HuH-7.5 (cell line): ENCODE results near the gene AATF.
A peak's percentile ranks its signal among the peaks of the same experiment; 100 is the strongest.
"Not testable (repeated sequence)": the region's sequence is repeated elsewhere in the genome, so short reads cannot be mapped to it uniquely, and the experiment has no call there.

Experiments
- DNase-seq: peaks from one replicate; pipeline ENCODE4 v3.0.0; 2011; ENCODE audit warnings: low spot score

Gene AATF

GRCh38 chr17:37047631-37048104 lies 98.9 kb downstream of the AATF start:
- peak; percentile 65 for DNase-seq

- no peak for DNase-seq
These were observed 100.1 kb downstream of the AATF start for GRCh38 chr17:37048811-37049210.

GRCh38 chr17:37050920-37051319 lies 102.2 kb downstream of the AATF start:
- no peak for DNase-seq

- no peak for DNase-seq
These were observed 102.6 kb downstream of the AATF start for GRCh38 chr17:37051381-37051780.

DNA sequence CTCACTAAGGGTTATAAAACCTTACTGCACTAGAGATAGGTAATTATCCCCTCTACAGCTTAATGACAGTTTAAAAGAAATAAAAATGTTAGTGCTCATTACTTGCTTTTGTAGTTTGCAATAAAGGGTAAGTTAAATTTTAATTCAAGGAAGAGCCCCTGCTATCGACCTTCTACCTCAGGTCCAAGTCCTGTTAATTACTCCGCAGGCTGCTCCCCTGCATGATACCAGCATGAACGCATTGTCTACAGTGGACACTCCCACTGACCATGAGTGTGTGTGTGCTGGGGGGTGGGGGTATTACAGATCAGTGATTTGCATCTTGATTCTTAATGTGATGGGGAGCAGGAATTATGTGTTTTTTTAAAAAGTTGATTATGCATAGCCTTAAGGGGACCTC lies 103.1 kb downstream of the AATF start:
- no peak for DNase-seq

DNA sequence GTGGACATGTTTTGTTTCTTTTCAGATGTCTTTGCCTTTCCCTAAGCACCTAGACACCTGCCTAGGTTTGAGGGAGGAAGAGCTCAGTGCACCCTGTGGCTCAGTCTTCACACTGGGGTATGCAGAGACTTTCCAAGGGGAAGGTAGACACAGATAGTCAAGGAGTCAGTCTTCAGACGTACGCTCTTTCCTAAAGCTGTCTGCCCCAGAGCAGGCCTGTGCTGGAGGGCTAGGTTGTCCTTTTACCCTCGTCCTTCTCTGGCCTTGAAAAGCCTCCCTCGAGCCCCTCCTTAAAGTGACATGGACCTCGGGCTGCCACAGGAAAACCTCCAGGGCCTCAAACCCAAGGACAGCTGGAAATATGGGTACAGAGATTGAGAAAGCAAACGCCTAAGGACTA lies 103.7 kb downstream of the AATF start:
- no peak for DNase-seq

DNA sequence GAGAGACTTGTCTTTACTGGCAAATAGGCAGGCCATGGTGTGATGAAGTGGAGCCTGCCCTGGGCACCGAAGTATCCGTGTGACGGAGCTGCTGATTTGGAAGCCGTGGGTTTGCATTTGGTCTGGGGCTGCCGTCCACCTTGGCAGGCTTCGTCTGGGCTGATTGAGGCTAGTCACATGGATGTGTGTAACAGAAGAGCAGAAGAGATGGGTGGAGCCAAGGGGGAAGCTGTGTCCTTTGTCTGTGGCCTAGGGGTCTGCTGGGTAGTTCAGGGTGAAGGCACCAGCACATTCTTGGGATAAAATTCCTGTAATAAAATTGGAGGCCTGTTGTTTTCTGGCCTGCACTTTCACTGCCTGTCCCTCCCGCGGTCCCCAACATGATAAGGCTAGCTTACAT lies 106.1 kb downstream of the AATF start:
- DNase-seq = no peak

DNA sequence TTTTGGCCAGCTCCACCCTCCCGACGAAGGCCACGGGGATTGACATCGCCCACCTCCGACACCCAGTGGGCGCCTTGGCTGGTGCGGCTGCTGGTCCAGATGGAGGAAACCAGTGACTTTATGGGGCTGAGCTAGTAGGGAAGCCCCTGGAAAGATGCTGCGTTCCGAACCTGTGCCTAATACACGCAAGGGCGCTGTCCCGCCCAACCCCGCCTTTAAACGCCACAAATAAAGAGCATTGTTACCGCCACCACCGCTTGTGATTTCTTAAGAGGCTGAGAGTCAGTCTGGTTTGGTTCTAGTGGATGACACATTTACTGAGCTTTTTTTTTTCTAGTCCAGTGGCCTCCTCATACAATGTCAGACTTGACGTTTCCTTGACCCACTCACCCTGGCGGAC lies 107.9 kb downstream of the AATF start:
- DNase-seq = no peak

DNA sequence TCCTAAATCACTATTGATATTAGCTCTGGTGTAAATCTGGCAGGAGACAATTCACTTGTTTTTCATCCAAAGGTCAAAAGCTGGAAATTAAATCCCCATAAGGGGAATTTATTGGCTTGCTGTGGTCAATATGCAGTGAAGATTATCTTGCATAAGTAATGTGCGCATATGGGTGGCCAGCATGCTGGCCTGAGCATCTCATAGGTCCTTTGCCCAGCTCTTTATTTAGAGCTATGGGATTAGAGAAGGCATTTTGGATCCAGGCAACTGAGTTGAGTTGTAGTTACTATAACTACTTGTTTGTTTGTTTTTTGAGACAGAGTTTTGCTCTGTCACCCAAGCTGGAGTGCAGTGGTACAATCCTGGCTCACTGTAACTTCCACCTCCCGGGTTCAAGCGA lies 110.7 kb downstream of the AATF start:
- DNase-seq = no peak

GRCh38 chr17:37060094-37060493 lies 111.3 kb downstream of the AATF start:
- no peak for DNase-seq

DNA sequence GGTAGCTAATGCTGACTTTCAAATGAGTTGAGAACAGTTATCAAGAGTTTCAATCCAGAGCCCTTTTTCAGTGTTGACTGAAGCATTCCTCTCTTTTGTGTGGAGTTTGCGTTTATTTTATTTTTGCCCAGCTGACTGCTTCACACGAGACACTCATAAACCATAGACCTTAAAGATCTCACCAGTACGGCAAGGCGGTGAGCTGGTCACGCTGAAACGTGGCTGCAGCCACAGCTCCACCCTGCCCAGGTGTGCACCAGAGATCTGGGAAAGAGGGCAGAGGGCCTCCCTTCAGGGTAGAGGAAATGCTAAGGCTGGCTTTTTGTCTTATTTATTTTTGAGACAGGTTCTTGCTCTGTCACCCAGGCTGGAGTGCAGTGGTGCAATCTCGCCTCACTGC lies 112.2 kb downstream of the AATF start:
- DNase-seq = no peak

DNA sequence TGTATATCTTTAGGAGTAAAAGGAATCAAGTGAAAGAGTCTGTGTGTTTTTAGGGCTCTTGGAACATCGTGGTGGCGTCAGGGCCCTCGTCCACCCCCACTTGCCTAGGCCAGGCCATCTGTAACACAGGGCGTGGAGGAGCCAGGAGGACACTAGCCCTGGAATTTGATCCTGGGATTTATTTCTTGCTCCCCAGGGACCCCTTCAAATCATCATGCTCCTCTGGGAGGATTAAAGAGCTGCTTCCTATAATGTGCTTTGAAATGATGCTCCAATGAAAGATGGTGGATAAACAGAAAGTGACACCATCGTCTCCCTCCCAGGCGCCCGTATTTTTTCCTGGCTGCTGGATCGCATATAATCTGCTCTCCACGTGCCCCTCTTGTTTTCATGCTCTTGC lies 113.3 kb downstream of the AATF start:
- no peak for DNase-seq

DNA sequence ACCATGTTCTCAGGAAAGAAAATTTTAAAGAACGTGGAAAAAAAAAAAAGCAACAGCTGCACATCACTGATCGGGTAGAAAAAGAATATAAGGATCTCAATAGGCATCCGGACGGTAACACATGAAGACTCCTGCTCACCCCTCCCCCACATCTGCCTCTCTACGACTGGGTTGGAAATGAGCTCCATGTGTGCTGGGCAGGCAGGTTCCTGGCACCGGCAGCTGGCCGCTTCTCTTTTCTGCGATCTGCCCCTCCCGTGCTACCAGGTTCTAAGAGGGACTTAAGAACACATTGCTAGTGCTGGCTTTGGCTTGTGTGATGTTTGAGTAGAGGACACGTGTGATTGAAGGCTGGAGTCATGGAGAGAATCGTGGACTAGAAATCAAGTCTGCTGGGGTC lies 115.5 kb downstream of the AATF start:
- DNase-seq = no peak

DNA sequence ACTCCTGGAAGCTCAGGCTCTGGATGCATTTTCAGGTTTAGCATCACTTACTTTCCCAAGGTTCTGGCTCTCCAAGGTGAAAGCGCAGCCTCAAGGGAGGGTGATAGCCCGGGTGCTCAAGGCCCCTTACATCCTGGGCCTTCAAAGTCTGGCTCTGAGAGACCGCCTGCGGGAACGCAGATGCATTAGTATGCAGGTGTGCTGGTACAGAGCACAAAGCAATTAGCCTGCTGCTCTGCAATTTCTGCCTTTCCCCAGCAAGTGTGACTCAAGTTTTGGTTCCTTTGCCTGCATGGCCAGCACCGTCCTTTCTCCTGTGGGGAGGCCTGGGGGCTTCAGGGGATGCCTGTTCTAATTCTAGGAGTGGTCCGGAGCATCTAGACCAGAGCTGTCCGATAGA lies 116.2 kb downstream of the AATF start:
- DNase-seq = no peak

GRCh38 chr17:37065486-37066321 lies 117.0 kb downstream of the AATF start:
- no peak for DNase-seq

DNA sequence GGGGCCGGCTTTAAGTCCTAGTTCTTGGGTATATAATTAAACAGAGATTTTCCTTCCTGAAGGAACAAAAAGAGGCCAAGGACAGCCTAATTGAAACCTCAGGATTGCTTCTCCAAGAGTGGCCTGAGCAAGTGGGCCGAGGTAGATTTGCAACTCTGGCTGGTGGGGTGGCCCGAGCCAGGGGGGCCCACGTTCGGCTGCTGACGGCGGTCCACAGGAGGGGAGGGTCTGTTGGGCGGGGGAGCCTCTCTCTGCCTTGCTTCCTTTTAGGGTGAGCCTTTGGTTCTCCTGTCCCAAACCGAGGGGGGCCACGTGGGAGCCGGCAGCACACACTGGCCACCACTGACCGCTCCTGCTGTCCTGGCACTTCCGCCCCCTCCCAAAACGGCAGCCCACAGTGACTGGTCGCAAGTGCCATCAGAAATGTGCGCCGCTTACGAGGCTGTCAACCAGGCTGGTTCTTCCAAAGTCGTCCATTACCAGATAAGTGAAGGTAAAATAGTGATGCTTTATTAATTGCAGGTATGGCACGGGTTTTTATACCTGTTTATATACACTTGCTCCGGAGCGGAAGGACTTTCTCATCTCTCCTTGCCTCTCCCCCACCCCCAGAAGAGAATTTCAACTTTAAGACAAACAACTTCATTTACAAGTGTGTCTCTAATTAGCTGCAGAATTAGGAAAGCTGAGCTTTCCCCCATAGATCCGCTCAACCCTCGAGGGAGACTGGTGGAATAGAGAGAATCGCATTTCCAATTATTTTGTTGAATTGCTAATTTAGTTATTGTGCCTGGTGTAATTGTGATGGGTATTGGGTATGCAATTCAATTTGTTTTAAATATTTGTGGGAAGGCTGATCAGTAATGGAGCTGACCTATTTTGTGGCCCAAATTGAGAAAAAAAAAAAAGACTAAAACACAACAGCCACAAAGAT lies 117.8 kb downstream of the AATF start:
- no peak for DNase-seq

DNA sequence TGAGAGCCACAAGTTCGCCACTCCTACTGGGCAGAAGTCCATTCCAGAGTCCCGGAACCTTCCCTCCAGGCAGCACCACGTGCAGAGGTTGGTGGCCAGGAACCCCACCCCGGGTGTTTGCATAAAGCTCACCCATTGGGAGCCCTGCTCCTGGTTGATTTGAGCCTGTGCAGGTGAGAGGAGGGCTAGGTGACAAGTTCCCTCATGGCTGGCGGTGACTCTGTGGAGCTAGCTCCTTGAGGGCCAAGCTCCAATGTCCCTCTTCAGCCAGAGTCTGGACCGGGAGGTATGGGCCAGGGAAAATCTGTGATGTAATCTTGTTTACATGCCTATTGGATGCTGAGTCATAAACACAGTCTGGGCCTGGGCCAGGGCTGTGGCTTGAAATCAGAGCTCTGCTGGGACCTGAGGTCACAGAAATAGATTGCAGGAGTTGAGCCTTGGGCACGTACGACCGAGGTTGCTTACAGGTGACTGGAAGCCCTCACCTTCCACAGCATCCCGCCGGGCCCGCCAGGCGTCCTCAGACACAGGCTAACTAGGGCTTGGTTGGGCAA lies 118.9 kb downstream of the AATF start:
- DNase-seq = no peak

DNA sequence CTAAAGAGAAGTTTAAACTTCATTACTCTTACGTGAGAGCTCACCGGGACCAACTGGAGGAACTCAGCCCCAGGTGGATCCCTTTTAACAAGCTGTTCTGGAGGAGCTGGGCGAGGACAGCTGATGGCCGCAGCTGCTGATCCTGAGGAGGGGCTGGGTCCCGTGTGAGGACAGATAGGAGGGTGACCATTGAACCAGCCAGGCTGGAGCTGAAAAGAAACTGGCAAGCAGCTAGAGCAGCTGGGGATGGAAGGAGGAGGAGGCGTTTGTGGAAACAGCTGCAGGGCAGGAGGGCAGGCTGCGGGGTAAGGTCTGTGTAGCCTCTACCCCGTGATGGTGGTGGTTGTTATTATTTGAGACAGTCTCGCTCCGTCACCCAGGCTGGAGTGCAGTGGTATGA lies 119.5 kb downstream of the AATF start:
- no peak for DNase-seq

DNA sequence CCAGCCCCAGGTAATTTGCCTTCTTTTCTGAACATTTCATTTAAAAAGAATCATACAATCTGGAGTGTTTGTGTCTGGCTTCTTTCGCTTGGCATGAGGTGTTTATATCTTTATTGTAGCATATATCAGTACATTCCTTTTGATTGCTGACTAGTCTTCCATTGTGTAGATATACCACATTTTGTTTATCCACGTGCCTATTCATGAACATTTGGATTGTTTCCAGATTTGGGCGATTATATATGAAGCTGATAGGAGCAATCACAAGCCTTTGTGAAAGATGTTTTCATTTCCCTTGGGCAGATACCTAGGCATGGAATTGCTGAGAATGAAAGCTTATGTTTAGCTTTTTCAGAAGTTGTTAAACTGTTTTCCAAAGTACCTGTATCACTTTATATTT lies 120.3 kb downstream of the AATF start:
- DNase-seq = no peak

DNA sequence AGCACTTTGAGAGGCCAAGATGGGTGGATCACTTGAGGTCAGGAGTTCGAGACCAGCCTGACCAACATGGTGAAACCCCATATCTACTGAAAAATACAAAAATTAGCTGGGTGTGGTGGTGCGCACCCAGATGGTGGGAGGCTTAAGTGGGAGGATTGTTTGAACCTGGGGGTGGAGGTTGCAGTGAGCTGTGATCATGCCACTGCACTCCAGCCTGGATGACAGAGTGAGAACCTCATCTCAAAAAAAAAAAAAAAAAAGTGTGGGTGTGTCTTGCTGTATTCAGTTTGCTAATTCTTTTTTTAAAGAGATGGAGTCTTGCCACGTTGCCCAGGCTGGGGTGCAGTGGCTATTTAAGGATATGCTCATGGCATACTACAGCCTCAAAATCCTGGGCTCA lies 124.7 kb downstream of the AATF start:
- not testable (repeated sequence) for DNase-seq

DNA sequence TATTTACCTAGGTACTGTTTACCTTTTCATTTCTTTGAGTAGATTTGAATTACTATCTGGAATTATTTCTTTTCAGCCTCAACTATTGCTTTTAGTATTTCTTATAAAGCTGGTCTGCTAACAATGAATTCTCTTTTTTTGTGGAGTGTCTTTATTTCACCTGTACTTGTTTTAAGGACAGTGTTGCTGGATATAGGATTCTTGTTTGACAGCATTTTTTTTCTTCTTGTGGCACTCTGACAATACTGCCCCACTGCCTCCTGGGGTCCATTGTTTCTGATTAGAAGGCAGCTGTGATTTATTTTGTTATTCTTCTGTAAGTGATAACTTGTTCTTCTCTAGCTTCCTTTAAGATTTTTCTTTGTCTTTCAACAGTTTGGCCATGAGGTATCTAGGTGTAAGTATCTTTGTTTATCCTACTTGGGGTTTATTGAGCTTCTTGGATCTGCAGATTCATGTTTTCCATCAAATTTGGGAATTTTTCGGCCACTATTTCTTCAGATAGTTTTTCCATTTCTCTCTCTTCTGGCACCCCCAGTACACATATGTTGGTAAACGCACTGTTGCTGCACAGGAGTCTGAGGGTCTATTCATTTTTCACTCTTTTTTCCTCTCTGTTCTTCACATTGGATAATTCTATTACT lies 130.4 kb downstream of the AATF start:
- no peak for DNase-seq

- DNase-seq = no peak
These were observed 131.0 kb downstream of the AATF start for GRCh38 chr17:37079735-37080134.
